AG09309 (cell line): ENCODE measurements around the gene BAIAP2.

Experiments used
- DNase-seq: peaks from one replicate; pipeline ENCODE4 v3.0.0-alpha.2; 2010; ENCODE audit warnings: low read depth
- H3K4me3 ChIP-seq: 2 replicates; pipeline ENCODE4 v1.5.1; 2011; ENCODE audit warnings: mild to moderate bottlenecking, low read depth, low read length, moderate library complexity; ENCODE audit not compliant: control insufficient read depth
- CTCF ChIP-seq: IDR thresholded peaks from 2 replicates; pipeline ENCODE4 v1.5.1; 2011; ENCODE audit warnings: mild to moderate bottlenecking, low read depth, low read length, inconsistent platforms; ENCODE audit not compliant: insufficient read depth, control insufficient read depth; ENCODE audit errors: missing control alignments

The BAIAP2 gene

GRCh38 chr17:81043725-81044427, 8.9 kb downstream of the BAIAP2 start:
- H3K4me3 ChIP-seq: no peak overlapping the region
- no peak for DNase-seq
- no peak for TF ChIP-seq CTCF

- no peak overlapping the region for H3K4me3 ChIP-seq
- no peak for TF ChIP-seq CTCF
- no peak for DNase-seq
Observed at GRCh38 chr17:81044428-81044763, 9.4 kb downstream of the BAIAP2 start.

- no peak for TF ChIP-seq CTCF
- no peak for DNase-seq
- H3K4me3 ChIP-seq: no peak overlapping the region
Observed at GRCh38 chr17:81044764-81045589, 10.0 kb downstream of the BAIAP2 start.

- no peak overlapping the region for H3K4me3 ChIP-seq
- TF ChIP-seq CTCF: no peak
- no peak for DNase-seq
Observed at GRCh38 chr17:81045590-81046095, 10.7 kb downstream of the BAIAP2 start.

GRCh38 chr17:81046132-81046769, 11.3 kb downstream of the BAIAP2 start:
- no peak overlapping the region for H3K4me3 ChIP-seq
- TF ChIP-seq CTCF: no peak

GRCh38 chr17:81046770-81047359, 11.9 kb downstream of the BAIAP2 start:
- no peak overlapping the region for H3K4me3 ChIP-seq
- no peak for DNase-seq
- no peak for TF ChIP-seq CTCF

More at GRCh38 chr17:81046132-81046769, 11.3 kb downstream of the BAIAP2 start:
- no peak for DNase-seq
